ENCODE data around the gene RGL3. TPM values are rescaled to one million over a fixed set of nuclear protein-coding genes. Genes with fewer than 3 reads are reported as not detected.
"Not testable (repeated sequence)": the region's sequence is repeated elsewhere in the genome, so short reads cannot be mapped to it uniquely, and the experiment has no call there.

Gene RGL3
- total and polyA plus RNA-seq, 2 donors (not counting 1 experiment from before 2014, with no cell fraction given), result 0.20 to 4.0 TPM

- Histone ChIP-seq H3K4me3 (replicated peaks in 1 of 4; ENCODE audit: control extremely low read depth in 1 of 4, insufficient read depth in 1 of 4, low read depth in 3 of 4, low read length in 4 of 4) (peak overlapping the region; percentile 21 to 59 (median 37)), H3K79me2 (ENCODE audit: control insufficient read depth, insufficient read depth, low read length) (peaks cover 18% of the 10 kb centered on the region), H3K27me3 (ENCODE audit: control insufficient read depth, insufficient read depth, low read length) (no peaks in the 10 kb centered on the region), H3K9ac (ENCODE audit: insufficient read depth, low read length) (peak overlapping the region; percentile 53), H3K4me1 (ENCODE audit: control insufficient read depth, extremely low read depth, insufficient read depth, low read length) (peaks cover 4% of the 10 kb centered on the region), H3K9me3 (ENCODE audit: control insufficient read depth, insufficient read depth, low read depth, low read length) (no peaks in the 10 kb centered on the region), H3K4me2 (ENCODE audit: extremely low read depth, insufficient read depth, low read length) (peak overlapping the region; percentile 61), H3K36me3 (ENCODE audit: control insufficient read depth, insufficient read depth, low read length) (peaks cover 3% of the 10 kb centered on the region), H3K27ac (ENCODE audit: insufficient read depth, low read length) (peak overlapping the region; percentile 30), H4K20me1 (ENCODE audit: control insufficient read depth, extremely low read depth, insufficient read depth, low read length) (no peaks in the 10 kb centered on the region), H2AFZ (ENCODE audit: low read length) (peak overlapping the region; percentile 90)
- no peak for DNase-seq (ENCODE audit: low read depth in 2 of 2)
- no peak for TF ChIP-seq CTCF (conservative IDR thresholded peaks at IDR 0.05 in 1 of 2, IDR thresholded peaks at IDR 0.05 in 1 of 2; ENCODE audit: low read depth in 1 of 2, low read length in 2 of 2)
- TF ChIP-seq EZH2 (IDR thresholded peaks at IDR 0.05; ENCODE audit: low read length, missing control alignments), result no peak
These were observed 15.6 kb upstream of the RGL3 start for GRCh38 chr19:11434703-11435056.

GRCh38 chr19:11433526-11433925, 14.4 kb upstream of the RGL3 start:
- not testable (repeated sequence) for H2AFZ ChIP-seq (ENCODE audit: low read length); H3K27ac ChIP-seq (ENCODE audit: insufficient read depth, low read length); H3K4me3 ChIP-seq (replicated peaks in 1 of 4; ENCODE audit: control extremely low read depth in 1 of 4, insufficient read depth in 1 of 4, low read depth in 3 of 4, low read length in 4 of 4); H3K4me2 ChIP-seq (ENCODE audit: extremely low read depth, insufficient read depth, low read length); H3K4me1 ChIP-seq (ENCODE audit: control insufficient read depth, extremely low read depth, insufficient read depth, low read length); H3K9ac ChIP-seq (ENCODE audit: insufficient read depth, low read length); H3K36me3 ChIP-seq (ENCODE audit: control insufficient read depth, insufficient read depth, low read length); H3K27me3 ChIP-seq (ENCODE audit: control insufficient read depth, insufficient read depth, low read length); DNase-seq (ENCODE audit: low read depth in 2 of 2); H4K20me1 ChIP-seq (ENCODE audit: control insufficient read depth, extremely low read depth, insufficient read depth, low read length); H3K9me3 ChIP-seq (ENCODE audit: control insufficient read depth, insufficient read depth, low read depth, low read length)
- peaks cover 18% of the 10 kb centered on the region for H3K79me2 ChIP-seq (ENCODE audit: control insufficient read depth, insufficient read depth, low read length)

GRCh38 chr19:11426656-11427055, 7.5 kb upstream of the RGL3 start:
- TF ChIP-seq CTCF (conservative IDR thresholded peaks at IDR 0.05 in 1 of 2, IDR thresholded peaks at IDR 0.05 in 1 of 2; ENCODE audit: low read depth in 1 of 2, low read length in 2 of 2) (no peak), EZH2 (IDR thresholded peaks at IDR 0.05; ENCODE audit: low read length, missing control alignments) (no peak)
- Histone ChIP-seq H3K4me2 (ENCODE audit: extremely low read depth, insufficient read depth, low read length) (no peak overlapping the region), H2AFZ (ENCODE audit: low read length) (no peak overlapping the region), H3K36me3 (ENCODE audit: control insufficient read depth, insufficient read depth, low read length) (no peaks in the 10 kb centered on the region), H3K27me3 (ENCODE audit: control insufficient read depth, insufficient read depth, low read length) (peaks cover 9% of the 10 kb centered on the region), H3K9ac (ENCODE audit: insufficient read depth, low read length) (no peak overlapping the region), H3K9me3 (ENCODE audit: control insufficient read depth, insufficient read depth, low read depth, low read length) (no peaks in the 10 kb centered on the region), H3K4me1 (ENCODE audit: control insufficient read depth, extremely low read depth, insufficient read depth, low read length) (no peaks in the 10 kb centered on the region), H3K27ac (ENCODE audit: insufficient read depth, low read length) (no peak overlapping the region), H3K79me2 (ENCODE audit: control insufficient read depth, insufficient read depth, low read length) (no peaks in the 10 kb centered on the region), H3K4me3 (replicated peaks in 1 of 4; ENCODE audit: control extremely low read depth in 1 of 4, insufficient read depth in 1 of 4, low read depth in 3 of 4, low read length in 4 of 4) (no peak overlapping the region), H4K20me1 (ENCODE audit: control insufficient read depth, extremely low read depth, insufficient read depth, low read length) (no peaks in the 10 kb centered on the region)
- no peak for DNase-seq (ENCODE audit: low read depth in 2 of 2)
